Endodermal cell (in vitro differentiated cells): ENCODE results near the gene OR2T5. TPM values are rescaled to one million over a fixed set of nuclear protein-coding genes. Genes with fewer than 3 reads are reported as not detected.
"Not testable (repeated sequence)": the region's sequence is repeated elsewhere in the genome, so short reads cannot be mapped to it uniquely, and the experiment has no call there.

Experiments
- DNase-seq: peaks from one replicate; pipeline ENCODE4 v3.0.0-alpha.2; 2017
- H3K27ac ChIP-seq: 2 replicates; pipeline ENCODE4 v1.5.1; 2013; ENCODE audit warnings: mild to moderate bottlenecking, low read depth, low read length, moderate library complexity
- H3K27me3 ChIP-seq: 2 replicates; pipeline ENCODE4 v1.6.1; 2013; ENCODE audit warnings: mild to moderate bottlenecking, low read length, moderate library complexity; ENCODE audit not compliant: insufficient read depth, control insufficient read depth, poor library complexity, severe bottlenecking
- H3K36me3 ChIP-seq: 2 replicates; pipeline ENCODE4 v1.7.0; 2013; ENCODE audit warnings: mild to moderate bottlenecking, low read length, moderate library complexity; ENCODE audit not compliant: control insufficient read depth, insufficient read depth
- H3K4me1 ChIP-seq: one replicate; pipeline ENCODE4 v1.7.0; 2013; ENCODE audit warnings: low read length; ENCODE audit not compliant: control insufficient read depth, insufficient read depth
- H3K4me3 ChIP-seq: 2 replicates; pipeline ENCODE4 v1.5.1; 2013; ENCODE audit warnings: mild to moderate bottlenecking, low read length, moderate library complexity
- H3K9ac ChIP-seq: 2 replicates; pipeline ENCODE4 v1.6.1; 2013; ENCODE audit warnings: mild to moderate bottlenecking, low read length, moderate library complexity; ENCODE audit not compliant: poor library complexity, severe bottlenecking; ENCODE audit errors: extremely low read depth
- H3K9me3 ChIP-seq: 2 replicates; pipeline ENCODE4 v1.6.1; 2013; ENCODE audit warnings: mild to moderate bottlenecking, low read length, moderate library complexity; ENCODE audit not compliant: control insufficient read depth
- H3K27ac Mint-ChIP-seq: 2 replicates; pipeline ENCODE4 v1.8.0; 2020; ENCODE audit warnings: mixed read lengths
- H3K27me3 Mint-ChIP-seq: 2 replicates; pipeline ENCODE4 v1.8.0; 2021; ENCODE audit warnings: mild to moderate bottlenecking, mixed read lengths; ENCODE audit not compliant: insufficient read depth
- H3K36me3 Mint-ChIP-seq: 2 replicates; pipeline ENCODE4 v1.8.0; 2020; ENCODE audit warnings: low read depth, mixed read lengths
- H3K4me1 Mint-ChIP-seq: 2 replicates; pipeline ENCODE4 v1.8.0; 2020; ENCODE audit warnings: mixed read lengths
- H3K4me3 Mint-ChIP-seq: 2 replicates; pipeline ENCODE4 v1.8.0; 2020; ENCODE audit warnings: mild to moderate bottlenecking, moderate library complexity, mixed read lengths
- H3K9me3 Mint-ChIP-seq: 2 replicates; pipeline ENCODE4 v1.8.0; 2020; ENCODE audit warnings: mild to moderate bottlenecking, mixed read lengths
- WGBS, 2 experiments: methylation state at CpG; one replicate each; pipeline versions ENCODE4 v1.1.5 to v1.1.7; 2013; ENCODE audit warnings: missing lambda C conversion rate in 2 of 2, mixed read lengths in 1 of 2; ENCODE audit not compliant: insufficient coverage in 1 of 2, insufficient read length in 1 of 2; 5-methylcytosine and 5-hydroxymethylcytosine counted together
- total RNA-seq, 2 donors: library from RNA; stranded (reverse); fragmentation: NEBNext Ultra II Directional in 1 of 2; extraction: Animal tissue kit (Norgen Biotek cat#: 25700) in 1 of 2; gene quantifications; 2 replicates in 1 of 2; 3 replicates in 1 of 2; pipeline ENCODE4 v1.2.1, GENCODE V29; 2021

The OR2T5 gene
- total RNA-seq, 2 donors from 2014 or later = not detected

DNA sequence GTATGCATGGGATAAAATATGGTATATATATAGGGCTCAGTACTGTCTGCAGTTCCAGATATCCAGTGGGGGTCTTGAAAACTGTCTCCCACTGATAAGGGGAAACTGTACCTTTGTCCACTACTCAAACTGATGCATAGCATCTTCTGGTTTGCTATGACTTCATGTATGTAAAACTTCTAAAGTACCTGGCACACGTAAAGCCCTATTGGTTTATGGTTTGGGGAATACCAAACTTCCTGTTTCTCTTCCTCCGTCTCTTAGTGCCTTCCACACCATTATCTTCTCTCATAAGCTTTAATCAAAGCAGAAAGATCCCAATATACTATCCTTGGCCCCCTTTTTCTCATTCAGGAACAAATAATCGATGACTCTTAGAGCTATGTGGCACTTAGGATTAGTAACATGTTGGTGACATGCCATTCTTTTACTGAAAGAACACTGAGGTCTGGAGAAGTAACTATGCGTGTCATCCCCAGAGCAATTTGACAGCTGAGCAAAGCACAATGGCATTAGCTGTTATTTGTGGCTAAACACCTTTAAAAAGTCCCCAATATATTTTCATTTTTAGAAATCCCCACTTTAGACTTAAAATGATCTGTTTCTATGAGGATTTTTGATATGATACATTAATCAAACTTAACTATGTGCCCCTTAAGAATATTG, 39.8 kb upstream of the OR2T5 start:
- not testable (repeated sequence) for H3K4me3 ChIP-seq, H3K27me3 Mint-ChIP-seq, H3K27ac Mint-ChIP-seq, H3K27ac ChIP-seq, H3K4me3 Mint-ChIP-seq, DNase-seq, H3K4me1 Mint-ChIP-seq, H3K36me3 ChIP-seq, H3K9ac ChIP-seq, H3K36me3 Mint-ChIP-seq, H3K27me3 ChIP-seq, H3K4me1 ChIP-seq
- no CpG with 5 or more reads among the region's 4 CpGs for WGBS, 2 experiments
- peaks cover 25% of the 10 kb centered on the region for H3K9me3 ChIP-seq
- peaks cover 36% of the 10 kb centered on the region for H3K9me3 Mint-ChIP-seq

DNA sequence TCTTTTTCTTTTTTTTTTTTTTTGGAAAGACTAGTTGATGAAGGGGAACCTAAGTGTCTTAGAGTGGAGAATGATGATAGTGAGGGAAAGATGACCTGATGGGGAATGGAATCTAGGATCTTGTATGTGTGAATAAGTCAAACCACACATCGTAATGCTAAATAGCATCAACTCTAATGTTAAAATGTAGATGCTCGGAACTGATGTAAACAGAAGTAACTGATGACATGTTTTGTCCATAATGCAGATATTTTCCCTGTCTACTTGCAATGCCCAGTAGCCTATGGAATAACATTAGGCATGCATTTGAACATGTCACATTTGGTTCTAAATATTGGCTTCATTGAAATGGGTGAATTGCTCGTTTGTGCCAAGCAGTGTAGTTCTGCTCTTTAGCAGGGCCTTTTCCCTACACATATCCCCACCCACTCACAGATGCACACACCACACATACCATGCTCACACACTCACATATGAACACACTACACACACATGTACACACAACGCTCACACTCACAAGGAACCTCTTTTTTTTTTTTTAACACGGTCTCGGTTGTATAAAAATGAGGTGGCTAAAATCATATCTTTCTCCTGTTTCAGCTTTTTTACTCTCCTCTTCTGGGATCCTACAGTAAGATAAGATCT, 38.4 kb upstream of the OR2T5 start:
- H3K4me3 ChIP-seq, H3K4me3 Mint-ChIP-seq, H3K36me3 Mint-ChIP-seq, H3K27ac ChIP-seq, H3K4me1 ChIP-seq, DNase-seq, H3K4me1 Mint-ChIP-seq, H3K9ac ChIP-seq, H3K27me3 Mint-ChIP-seq, H3K27ac Mint-ChIP-seq, H3K27me3 ChIP-seq, H3K36me3 ChIP-seq: not testable (repeated sequence)
- H3K9me3 Mint-ChIP-seq = peaks cover 28% of the 10 kb centered on the region
- 67% methylated on average over 3 of the region's 6 CpGs; no CpG with 5 or more reads in 1 of the 2 experiments for WGBS, 2 experiments
- H3K9me3 ChIP-seq = peaks cover 15% of the 10 kb centered on the region

DNA sequence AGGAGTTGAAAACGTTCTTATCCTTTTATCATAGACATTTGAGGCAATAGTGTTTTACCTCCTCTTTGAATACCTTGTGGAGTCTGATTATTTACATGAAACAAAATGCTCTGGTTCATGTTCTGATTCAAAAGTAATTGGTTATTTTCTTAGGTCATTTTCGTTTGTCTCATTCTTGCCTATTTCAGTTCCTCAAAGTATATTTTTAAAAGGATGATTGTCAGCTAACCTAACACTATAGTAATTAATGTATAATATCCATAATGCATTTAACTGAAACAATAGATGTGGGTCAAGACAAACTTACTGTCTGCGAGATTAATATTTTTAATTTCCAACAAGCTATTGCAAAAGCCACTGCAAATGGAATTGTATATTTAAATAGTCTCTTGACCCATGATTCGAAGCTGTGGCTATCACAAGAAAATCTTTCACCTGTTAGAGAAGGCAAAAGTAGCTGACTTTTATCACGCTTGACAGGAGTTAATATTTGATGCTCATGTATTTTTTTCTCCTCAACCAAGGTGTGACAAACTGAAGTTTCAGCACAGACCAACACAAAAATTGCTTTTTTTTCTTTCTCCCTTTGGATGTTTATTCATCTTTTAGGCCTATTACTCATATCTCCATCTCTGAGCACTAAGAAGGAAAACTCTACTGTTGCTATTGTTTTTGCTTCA, 37.8 kb upstream of the OR2T5 start:
- H3K27me3 Mint-ChIP-seq, H3K36me3 Mint-ChIP-seq, H3K27me3 ChIP-seq, H3K9ac ChIP-seq, H3K4me3 Mint-ChIP-seq, H3K4me3 ChIP-seq, H3K4me1 ChIP-seq, H3K4me1 Mint-ChIP-seq, H3K36me3 ChIP-seq, H3K27ac Mint-ChIP-seq, H3K27ac ChIP-seq, DNase-seq: not testable (repeated sequence)
- 60% methylated on average over 1 of the region's 5 CpGs; no CpG with 5 or more reads in 1 of the 2 experiments for WGBS, 2 experiments
- peaks cover 13% of the 10 kb centered on the region for H3K9me3 ChIP-seq
- H3K9me3 Mint-ChIP-seq = peaks cover 24% of the 10 kb centered on the region

DNA sequence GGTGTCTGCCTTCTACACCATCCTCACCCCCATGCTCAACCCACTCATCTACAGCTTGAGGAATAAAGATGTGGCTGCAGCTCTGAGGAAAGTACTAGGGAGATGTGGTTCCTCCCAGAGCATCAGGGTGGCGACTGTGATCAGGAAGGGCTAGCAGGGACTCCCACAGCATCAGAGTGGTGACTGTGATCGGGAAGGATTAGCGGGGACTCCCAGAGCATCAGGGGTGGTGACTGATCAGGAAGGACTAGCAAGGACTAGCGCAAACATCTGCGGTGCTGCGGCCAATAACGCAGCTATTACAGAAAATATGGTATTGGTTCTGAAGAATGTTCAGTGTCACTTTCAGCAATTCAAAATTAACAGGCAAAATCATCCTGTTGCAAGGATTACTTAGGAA, 34.8 kb upstream of the OR2T5 start:
- not testable (repeated sequence) for H3K4me3 Mint-ChIP-seq, H3K4me3 ChIP-seq, H3K36me3 ChIP-seq, H3K27me3 Mint-ChIP-seq, H3K27me3 ChIP-seq, H3K27ac ChIP-seq, H3K36me3 Mint-ChIP-seq, H3K27ac Mint-ChIP-seq, H3K4me1 Mint-ChIP-seq, H3K9ac ChIP-seq, H3K4me1 ChIP-seq, DNase-seq
- H3K9me3 Mint-ChIP-seq = peaks cover 17% of the 10 kb centered on the region
- H3K9me3 ChIP-seq = peaks cover 11% of the 10 kb centered on the region
- 84% methylated on average over 6 of the region's 7 CpGs; no CpG with 5 or more reads in 1 of the 2 experiments for WGBS, 2 experiments

DNA sequence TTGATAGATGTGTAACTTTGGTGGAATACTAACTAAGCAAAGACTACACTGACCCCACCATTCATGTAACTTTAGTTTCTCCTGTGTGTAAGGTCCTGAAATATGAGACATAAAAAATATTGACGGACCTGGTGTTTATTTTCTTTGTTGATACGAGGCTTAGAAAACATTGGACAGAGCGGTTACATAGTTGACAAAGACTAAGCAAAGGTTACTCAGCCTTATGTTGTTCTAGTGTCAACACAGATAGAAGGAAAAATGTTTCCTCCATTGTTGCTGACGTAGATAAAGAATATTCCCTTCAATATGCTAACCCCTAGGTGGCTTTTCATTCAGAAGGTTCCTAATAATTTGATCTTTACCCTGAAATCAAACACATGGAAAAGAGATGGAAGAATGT, 33.3 kb upstream of the OR2T5 start:
- peaks cover 29% of the 10 kb centered on the region for H3K9me3 Mint-ChIP-seq
- H3K36me3 ChIP-seq, H3K36me3 Mint-ChIP-seq, H3K9ac ChIP-seq, H3K4me1 ChIP-seq, H3K4me3 Mint-ChIP-seq, H3K27me3 Mint-ChIP-seq, H3K4me1 Mint-ChIP-seq, H3K27ac ChIP-seq, H3K27ac Mint-ChIP-seq, H3K4me3 ChIP-seq, H3K27me3 ChIP-seq, DNase-seq: not testable (repeated sequence)
- H3K9me3 ChIP-seq = peaks cover 23% of the 10 kb centered on the region
- WGBS, 2 experiments = no CpG with 5 or more reads among the region's 4 CpGs

DNA sequence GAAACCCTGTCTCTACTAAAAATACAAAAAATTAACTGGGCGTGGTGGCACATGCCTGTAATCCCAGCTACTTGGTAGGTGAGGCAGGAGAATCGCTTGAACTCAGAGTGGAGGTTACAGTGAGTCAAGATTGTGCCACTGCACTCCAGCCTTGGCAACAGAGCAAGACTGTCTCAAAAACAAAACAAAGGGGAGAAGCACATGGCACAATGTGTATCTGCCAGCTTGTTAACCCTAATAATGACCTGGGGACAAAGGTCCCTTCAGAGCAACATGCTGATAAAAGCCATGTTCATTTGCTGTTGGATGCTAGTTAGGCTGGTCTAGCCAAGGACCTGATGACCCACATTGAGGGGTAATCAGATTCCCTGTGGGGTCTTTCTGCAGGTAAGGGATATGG, 31.8 kb upstream of the OR2T5 start:
- H3K4me3 Mint-ChIP-seq, H3K4me1 ChIP-seq, H3K27me3 Mint-ChIP-seq, H3K27me3 ChIP-seq, H3K36me3 ChIP-seq, H3K9ac ChIP-seq, H3K27ac ChIP-seq, DNase-seq, H3K27ac Mint-ChIP-seq, H3K36me3 Mint-ChIP-seq, H3K4me3 ChIP-seq, H3K4me1 Mint-ChIP-seq: not testable (repeated sequence)
- no CpG with 5 or more reads among the region's 2 CpGs for WGBS, 2 experiments
- peaks cover 35% of the 10 kb centered on the region for H3K9me3 ChIP-seq
- peaks cover 35% of the 10 kb centered on the region for H3K9me3 Mint-ChIP-seq
